Superior temporal gyrus (tissue), 1 donor: ENCODE measurements around the gene DNAJA1.
"Not testable (repeated sequence)": the region's sequence is repeated elsewhere in the genome, so short reads cannot be mapped to it uniquely, and the experiment has no call there.

ENCODE experiments used
- DNase-seq: peaks from one replicate; pipeline ENCODE4 v3.0.0-alpha.2; 2016; ENCODE audit errors: extremely low spot score

The DNAJA1 gene

GRCh38 chr9:33081128-33081851 lies 56.2 kb downstream of the DNAJA1 start:
- peak; percentile 88 for DNase-seq

- no peak for DNase-seq
These were observed 57.1 kb downstream of the DNAJA1 start for GRCh38 chr9:33082128-33082527.

- DNase-seq, result no peak
These were observed 57.7 kb downstream of the DNAJA1 start for GRCh38 chr9:33082538-33083326.

- DNase-seq, result not testable (repeated sequence)
These were observed 60.6 kb downstream of the DNAJA1 start for GRCh38 chr9:33085672-33086071.
